Keratinocyte (primary cell): ENCODE results near the gene DHPS. TPM values are rescaled to one million over a fixed set of nuclear protein-coding genes. Genes with fewer than 3 reads are reported as not detected.
"Not testable (repeated sequence)": the region's sequence is repeated elsewhere in the genome, so short reads cannot be mapped to it uniquely, and the experiment has no call there.

Experiments
- DNase-seq: peaks from one replicate; pipeline ENCODE4 v3.0.0-alpha.2; 2011; ENCODE audit warnings: low read depth, missing footprints, low spot score
- FAIRE-seq: peaks from 2 replicates; lab custom pipeline; 2011; peaks lifted over from hg19 to GRCh38; lab: Jason Lieb, UNC
- H2AFZ ChIP-seq: 2 replicates; pipeline ENCODE4 v1.6.0; 2012; ENCODE audit warnings: low read length, control low read depth, inconsistent platforms; ENCODE audit not compliant: control insufficient read depth
- H3K27ac ChIP-seq: 2 replicates; pipeline ENCODE4 v1.5.1; 2011; ENCODE audit warnings: low read length; ENCODE audit not compliant: control insufficient read depth, insufficient read depth
- H3K27me3 ChIP-seq: 3 replicates; pipeline ENCODE4 v1.6.0; 2011; ENCODE audit warnings: low read length; ENCODE audit not compliant: control insufficient read depth, insufficient read depth; ENCODE audit errors: extremely low read depth
- H3K36me3 ChIP-seq, 2 experiments: 2 replicates in 1 of 2; 3 replicates in 1 of 2; pipeline ENCODE4 v1.5.1; 2011; ENCODE audit warnings: low read length in 2 of 2, mild to moderate bottlenecking in 1 of 2; ENCODE audit not compliant: control insufficient read depth in 2 of 2, insufficient read depth in 2 of 2; ENCODE audit errors: extremely low read depth in 1 of 2
- H3K4me1 ChIP-seq: 3 replicates; pipeline ENCODE4 v1.5.1; 2011; ENCODE audit warnings: low read length; ENCODE audit not compliant: control insufficient read depth, insufficient read depth; ENCODE audit errors: extremely low read depth
- H3K4me2 ChIP-seq: 3 replicates; pipeline ENCODE4 v1.6.0; 2011; ENCODE audit warnings: low read depth, low read length; ENCODE audit not compliant: control insufficient read depth, insufficient read depth; ENCODE audit errors: extremely low read depth
- H3K4me3 ChIP-seq, 3 experiments: fragments of 200-600 bp in 1 of 3; sonication (generic) in 1 of 3; 2 replicates in 2 of 3; 3 replicates in 1 of 3; pipeline ENCODE4 v1.5.1; 2011 to 2016; ENCODE audit warnings: low read length in 3 of 3, mild to moderate bottlenecking in 3 of 3, control low read depth in 2 of 3, inconsistent platforms in 1 of 3, low read depth in 1 of 3, mixed read lengths in 1 of 3, mixed run types in 1 of 3, moderate library complexity in 1 of 3; ENCODE audit not compliant: control insufficient read depth in 2 of 3, insufficient read depth in 2 of 3; ENCODE audit errors: extremely low read depth in 1 of 3
- H3K79me2 ChIP-seq: 2 replicates; pipeline ENCODE4 v1.6.0; 2012; ENCODE audit warnings: low read length; ENCODE audit not compliant: control insufficient read depth, insufficient read depth
- H3K9ac ChIP-seq: 3 replicates; pipeline ENCODE4 v1.6.0; 2011; ENCODE audit warnings: low read length; ENCODE audit not compliant: control insufficient read depth, insufficient read depth; ENCODE audit errors: extremely low read depth
- H3K9me1 ChIP-seq: 3 replicates; pipeline ENCODE4 v1.6.0; 2011; ENCODE audit warnings: low read length; ENCODE audit not compliant: control insufficient read depth, insufficient read depth; ENCODE audit errors: extremely low read depth
- H3K9me3 ChIP-seq: 2 replicates; pipeline ENCODE4 v1.5.1; 2012; ENCODE audit warnings: low read depth, low read length; ENCODE audit not compliant: control insufficient read depth
- H4K20me1 ChIP-seq: 3 replicates; pipeline ENCODE4 v1.6.0; 2011; ENCODE audit warnings: low read length; ENCODE audit not compliant: control insufficient read depth, insufficient read depth; ENCODE audit errors: extremely low read depth
- EZH2 ChIP-seq: IDR thresholded peaks from one replicate; pipeline ENCODE4 v1.6.1; 2012; ENCODE audit warnings: inconsistent platforms, mild to moderate bottlenecking, low read length, moderate library complexity
- dilution Hi-C: fragments of 300-500 bp; cut with MboI; formaldehyde crosslinking; loops from one replicate; pipeline ENCODE4 v1.7.0; 2020; ENCODE audit warnings: low sequenced_read_pairs; ENCODE audit not compliant: extremely low pct_ligation_motif_present
- polyA plus RNA-seq, 5 experiments: library from polyadenylated mRNA; depleted of rRNA in 3 of 5; stranded (reverse) in 3 of 5; stranded (forward) in 1 of 5; unstranded in 1 of 5; fragments of >200 nt; gene quantifications; 1 replicate in 1 of 5; 2 replicates in 3 of 5; 3 replicates in 1 of 5; pipeline versions ENCODE4 v1.2.1 to v1.2.3, GENCODE V29; 2011 to 2012; ENCODE audit warnings: missing spikeins in 2 of 5, low read depth in 1 of 5, low replicate concordance in 1 of 5
- TF ChIP-seq, protein P1 (sequence below), 3 experiments: IDR thresholded peaks in 1 of 3; conservative IDR thresholded peaks in 1 of 3; optimal IDR thresholded peaks in 1 of 3; 2 replicates in 2 of 3; 3 replicates in 1 of 3; pipeline versions ENCODE3 to v1.5.1; 2011; ENCODE audit warnings: low read length in 3 of 3, mild to moderate bottlenecking in 3 of 3, moderate library complexity in 2 of 3, control low read depth in 1 of 3, inconsistent platforms in 1 of 3; ENCODE audit not compliant: insufficient read depth in 2 of 3; ENCODE audit errors: extremely low read depth in 1 of 3

DHPS gene
- polyA plus RNA-seq, 1 donor (not counting 4 experiments of a cell fraction or from before 2014, with no cell fraction given), result 36.5 TPM

- H2AFZ ChIP-seq, result no peak overlapping the region
- H4K20me1 ChIP-seq, result peaks cover 6% of the 10 kb centered on the region
- no peaks in the 10 kb centered on the region for H3K9me1 ChIP-seq
- no peaks in the 10 kb centered on the region for H3K9me3 ChIP-seq
- peaks cover 40% of the 10 kb centered on the region for H3K79me2 ChIP-seq
- peaks cover 16 to 26% of the 10 kb centered on the region in 2 experiments for H3K36me3 ChIP-seq
- no peak overlapping the region for H3K4me2 ChIP-seq
- no peak for TF ChIP-seq EZH2
- DNase-seq (no peak), FAIRE-seq (no peak)
- dilution Hi-C loops, result no loop called here
- no peak overlapping the region for H3K9ac ChIP-seq
- H3K4me1 ChIP-seq, result peaks cover 11% of the 10 kb centered on the region
- no peaks in the 10 kb centered on the region for H3K27me3 ChIP-seq
- no peak overlapping the region for H3K4me3 ChIP-seq
- no peak overlapping the region for H3K27ac ChIP-seq
Measured at GRCh38 chr19:12726988-12727316, 45.3 kb upstream of the DHPS start.

DNA sequence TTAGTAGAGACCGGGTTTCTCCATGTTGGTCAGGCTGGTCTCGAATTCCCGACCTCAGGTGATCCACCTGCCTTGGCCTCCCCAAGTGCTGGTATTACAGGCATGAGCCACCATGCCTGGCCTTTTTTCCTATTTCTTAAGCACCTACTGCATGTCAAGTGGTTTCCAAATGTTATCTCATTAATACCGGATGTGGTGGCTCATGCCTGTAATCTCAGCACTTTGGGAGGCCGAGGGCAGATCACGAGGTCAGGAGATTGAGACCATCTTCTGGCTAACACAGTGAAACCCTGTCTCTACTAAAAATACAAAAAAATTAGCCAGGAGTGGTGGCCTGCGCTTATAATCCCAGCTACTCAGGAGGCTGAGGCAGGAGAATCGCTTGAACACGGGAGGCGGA is 43.9 kb upstream of the DHPS start:
- dilution Hi-C loops, H3K4me2 ChIP-seq, FAIRE-seq, H3K9me1 ChIP-seq, H4K20me1 ChIP-seq, H2AFZ ChIP-seq, H3K27me3 ChIP-seq, DNase-seq, H3K27ac ChIP-seq, H3K4me3 ChIP-seq, H3K9ac ChIP-seq, H3K9me3 ChIP-seq: not testable (repeated sequence)
- Histone ChIP-seq H3K36me3 (peaks cover 10 to 22% of the 10 kb centered on the region in 2 experiments), H3K79me2 (peaks cover 40% of the 10 kb centered on the region), H3K4me1 (peaks cover 13% of the 10 kb centered on the region)

DNA sequence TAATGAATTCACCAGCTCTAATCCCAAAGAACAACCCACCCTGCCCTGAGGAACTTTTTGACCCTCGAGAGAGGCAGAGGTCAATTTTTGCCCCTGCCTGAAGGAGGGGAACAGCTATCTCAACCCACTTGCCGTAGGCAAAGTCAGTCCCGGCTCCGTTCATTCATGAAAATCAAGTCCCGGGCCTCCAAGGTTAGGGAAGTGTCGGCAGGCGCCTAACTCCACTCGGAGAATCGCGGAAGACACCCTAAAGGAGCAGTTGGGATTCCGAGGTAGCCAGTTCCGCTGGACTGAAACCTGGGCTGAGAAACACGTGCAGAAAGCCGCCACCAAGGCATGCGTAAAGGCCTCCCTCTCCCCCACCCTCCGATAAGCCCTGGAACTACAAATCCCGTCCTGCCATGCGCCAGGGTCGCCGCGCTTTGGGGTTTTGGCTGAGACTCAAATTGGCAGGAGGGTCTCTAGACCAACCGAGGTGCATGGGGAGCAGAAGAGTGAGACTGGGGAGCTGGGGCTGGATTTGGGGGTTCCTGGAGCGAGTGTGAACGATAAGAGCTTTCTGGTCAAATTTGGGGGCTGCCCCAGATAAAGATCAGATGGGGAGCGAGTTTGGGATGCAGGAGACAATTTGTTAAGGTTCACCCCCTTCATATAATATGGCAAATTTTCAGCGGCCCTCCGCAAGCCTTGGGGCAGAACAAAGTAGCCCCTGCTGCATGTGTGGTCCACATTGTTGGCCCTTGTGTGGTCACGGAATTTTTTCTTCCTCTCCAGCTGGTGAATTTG is 42.2 kb upstream of the DHPS start, which contains the start of gene TNPO2:
TNPO2 (minus strand) TSS at position 292 of the 786 bp plus-strand sequence. CDS start 2,955 bp downstream, outside the sequence.
- H3K27ac ChIP-seq, result peak within 1 kb of the TSS; percentile 93
- H3K4me2 ChIP-seq, result peak within 1 kb of the TSS; percentile 84
- H3K9me1 ChIP-seq, result no peaks in the 10 kb centered on the region
- H2AFZ ChIP-seq, result peak within 1 kb of the TSS; percentile 34
- peaks cover 5% of the 10 kb centered on the region for H4K20me1 ChIP-seq
- peaks cover 21% of the 10 kb centered on the region for H3K4me1 ChIP-seq
- peaks cover 5 to 18% of the 10 kb centered on the region in 2 experiments for H3K36me3 ChIP-seq
- FAIRE-seq (peak; percentile 41), DNase-seq (no peak)
- peak within 1 kb of the TSS; percentile 90 for H3K9ac ChIP-seq
- peak within 1 kb of the TSS; percentile 77 to 92 (median 90) for H3K4me3 ChIP-seq
- H3K9me3 ChIP-seq, result no peaks in the 10 kb centered on the region
- H3K27me3 ChIP-seq, result no peaks in the 10 kb centered on the region
- dilution Hi-C loops, result no loop called here
- H3K79me2 ChIP-seq, result peaks cover 48% of the 10 kb centered on the region
- TF ChIP-seq, protein P1, sequence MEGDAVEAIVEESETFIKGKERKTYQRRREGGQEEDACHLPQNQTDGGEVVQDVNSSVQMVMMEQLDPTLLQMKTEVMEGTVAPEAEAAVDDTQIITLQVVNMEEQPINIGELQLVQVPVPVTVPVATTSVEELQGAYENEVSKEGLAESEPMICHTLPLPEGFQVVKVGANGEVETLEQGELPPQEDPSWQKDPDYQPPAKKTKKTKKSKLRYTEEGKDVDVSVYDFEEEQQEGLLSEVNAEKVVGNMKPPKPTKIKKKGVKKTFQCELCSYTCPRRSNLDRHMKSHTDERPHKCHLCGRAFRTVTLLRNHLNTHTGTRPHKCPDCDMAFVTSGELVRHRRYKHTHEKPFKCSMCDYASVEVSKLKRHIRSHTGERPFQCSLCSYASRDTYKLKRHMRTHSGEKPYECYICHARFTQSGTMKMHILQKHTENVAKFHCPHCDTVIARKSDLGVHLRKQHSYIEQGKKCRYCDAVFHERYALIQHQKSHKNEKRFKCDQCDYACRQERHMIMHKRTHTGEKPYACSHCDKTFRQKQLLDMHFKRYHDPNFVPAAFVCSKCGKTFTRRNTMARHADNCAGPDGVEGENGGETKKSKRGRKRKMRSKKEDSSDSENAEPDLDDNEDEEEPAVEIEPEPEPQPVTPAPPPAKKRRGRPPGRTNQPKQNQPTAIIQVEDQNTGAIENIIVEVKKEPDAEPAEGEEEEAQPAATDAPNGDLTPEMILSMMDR (optimal IDR thresholded peaks at IDR 0.05 in 1 of 3, IDR thresholded peaks at IDR 0.05 in 1 of 3, conservative IDR thresholded peaks at IDR 0.05 in 1 of 3; ENCODE audit: extremely low read depth in 1 of 3, insufficient read depth in 2 of 3, low read length in 3 of 3), result no peak
- TF ChIP-seq EZH2, result no peak
